PC-9 (cell line): ENCODE results near the gene RPAP2. TPM values are rescaled to one million over a fixed set of nuclear protein-coding genes. Genes with fewer than 3 reads are reported as not detected.
"Not testable (repeated sequence)": the region's sequence is repeated elsewhere in the genome, so short reads cannot be mapped to it uniquely, and the experiment has no call there.

Source experiments
- BruUV-seq: library from RNA; stranded (reverse); fragments of 400-500 nt; replicated peaks from 2 replicates; lab custom pipeline; 2021; lab: Mats Ljungman, UMichigan
- CTCF ChIA-PET: fragments of 300-600 bp; sonication (Branson Sonifier 250); formaldehyde crosslinking; loops from one replicate; lab custom pipeline; 2022; ENCODE audit warnings: antibody characterized with exemption; lab: Charles Lee
- POLR2A ChIA-PET: fragments of 300-600 bp; sonication (Branson Sonifier 250); formaldehyde crosslinking; loops from one replicate; lab custom pipeline; 2022; ENCODE audit warnings: antibody characterized with exemption; ENCODE audit not compliant: unreplicated experiment; lab: Charles Lee
- DNase-seq, 2 experiments: peaks; one replicate each; pipeline versions ENCODE4 v3.0.0 to v3.0.0-alpha.2; 2015 to 2022; ENCODE audit warnings: mixed read lengths in 1 of 2
- H2AFZ ChIP-seq: fragments of 200-600 bp; sonication (generic); 2 replicates; pipeline ENCODE4 v1.8.1; 2017; ENCODE audit warnings: antibody characterized with exemption
- H3F3A ChIP-seq: fragments of 200-600 bp; sonication (generic); 2 replicates; pipeline ENCODE4 v1.8.1; 2017; ENCODE audit warnings: antibody characterized with exemption, mild to moderate bottlenecking, low read depth; ENCODE audit not compliant: insufficient read depth
- H3K27ac ChIP-seq: fragments of 200-600 bp; sonication (generic); 2 replicates; pipeline ENCODE4 v1.6.1; 2016; ENCODE audit warnings: mixed run types
- H3K27me3 ChIP-seq: fragments of 200-600 bp; sonication (generic); 2 replicates; pipeline ENCODE4 v1.6.1; 2016; ENCODE audit warnings: low read depth, mixed run types; ENCODE audit not compliant: insufficient read depth
- H3K36me3 ChIP-seq: fragments of 200-600 bp; sonication (generic); 2 replicates; pipeline ENCODE4 v1.6.1; 2016; ENCODE audit warnings: low read depth, mixed run types
- H3K4me1 ChIP-seq: fragments of 200-600 bp; sonication (generic); replicated peaks from 2 replicates; pipeline ENCODE4 v1.6.1; 2016; ENCODE audit warnings: mixed run types; ENCODE audit not compliant: insufficient read depth
- H3K4me2 ChIP-seq: fragments of 200-600 bp; sonication (generic); 2 replicates; pipeline ENCODE4 v1.6.1; 2017; ENCODE audit warnings: mixed run types
- H3K4me3 ChIP-seq: fragments of 200-600 bp; sonication (generic); 2 replicates; pipeline ENCODE4 v1.6.1; 2016; ENCODE audit warnings: mixed run types
- H3K79me2 ChIP-seq: fragments of 200-600 bp; sonication (generic); 2 replicates; pipeline ENCODE4 v1.6.1; 2017; ENCODE audit warnings: low read depth, mixed run types
- H3K9me2 ChIP-seq: fragments of 200-600 bp; sonication (generic); 2 replicates; pipeline ENCODE4 v1.8.1; 2017; ENCODE audit warnings: mild to moderate bottlenecking; ENCODE audit not compliant: insufficient read depth
- H3K9me3 ChIP-seq: fragments of 200-600 bp; sonication (generic); 2 replicates; pipeline ENCODE4 v1.8.1; 2016; ENCODE audit warnings: low read depth; ENCODE audit not compliant: insufficient read depth
- H4K20me1 ChIP-seq: fragments of 200-600 bp; sonication (generic); 2 replicates; pipeline ENCODE4 v1.8.1; 2017; ENCODE audit not compliant: insufficient read depth
- EZH2 ChIP-seq: fragments of 200-600 bp; sonication (generic); IDR thresholded peaks from 2 replicates; pipeline ENCODE4 v1.8.0; 2017; ENCODE audit warnings: antibody characterized with exemption, low read depth
- intact Hi-C: fragments of 100-400 bp; cut with micrococcal nuclease; formaldehyde crosslinking; loops from one replicate; pipeline ENCODE4 v1.10.0; 2022; ENCODE audit not compliant: unreplicated experiment
- total RNA-seq: library from RNA; stranded (reverse); gene quantifications from 2 replicates; pipeline ENCODE4 v1.2.3, GENCODE V29; 2021
- TF ChIP-seq, protein P1 (sequence below): fragments of 200-600 bp; sonication (generic); conservative IDR thresholded peaks from 2 replicates; pipeline ENCODE4 v1.6.1; 2017; ENCODE audit warnings: mixed run types, antibody characterized with exemption, mild to moderate bottlenecking, moderate library complexity

Gene RPAP2
- total RNA-seq, 1 experiment from 2014 or later: 20.3 TPM

DNA sequence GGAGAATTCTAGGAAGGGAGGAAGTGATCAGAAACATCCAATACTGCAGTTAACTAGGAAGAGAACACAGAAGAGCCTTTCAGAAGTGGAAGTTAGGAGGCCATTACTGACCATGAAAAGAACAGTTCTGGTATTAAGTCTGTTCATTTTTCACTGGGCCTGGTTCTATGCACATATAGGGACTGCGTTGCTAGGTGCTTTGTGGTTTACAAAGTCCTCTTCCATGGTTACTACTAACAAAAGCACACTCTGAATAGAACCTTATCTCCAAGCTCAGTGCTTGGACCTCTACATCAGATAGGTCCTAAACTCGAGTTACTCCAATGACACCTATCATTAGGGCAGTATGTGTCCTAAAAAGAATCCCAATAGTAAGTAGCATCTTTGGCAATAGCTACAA lies 75.4 kb downstream of the RPAP2 start:
- TF ChIP-seq, protein P1, sequence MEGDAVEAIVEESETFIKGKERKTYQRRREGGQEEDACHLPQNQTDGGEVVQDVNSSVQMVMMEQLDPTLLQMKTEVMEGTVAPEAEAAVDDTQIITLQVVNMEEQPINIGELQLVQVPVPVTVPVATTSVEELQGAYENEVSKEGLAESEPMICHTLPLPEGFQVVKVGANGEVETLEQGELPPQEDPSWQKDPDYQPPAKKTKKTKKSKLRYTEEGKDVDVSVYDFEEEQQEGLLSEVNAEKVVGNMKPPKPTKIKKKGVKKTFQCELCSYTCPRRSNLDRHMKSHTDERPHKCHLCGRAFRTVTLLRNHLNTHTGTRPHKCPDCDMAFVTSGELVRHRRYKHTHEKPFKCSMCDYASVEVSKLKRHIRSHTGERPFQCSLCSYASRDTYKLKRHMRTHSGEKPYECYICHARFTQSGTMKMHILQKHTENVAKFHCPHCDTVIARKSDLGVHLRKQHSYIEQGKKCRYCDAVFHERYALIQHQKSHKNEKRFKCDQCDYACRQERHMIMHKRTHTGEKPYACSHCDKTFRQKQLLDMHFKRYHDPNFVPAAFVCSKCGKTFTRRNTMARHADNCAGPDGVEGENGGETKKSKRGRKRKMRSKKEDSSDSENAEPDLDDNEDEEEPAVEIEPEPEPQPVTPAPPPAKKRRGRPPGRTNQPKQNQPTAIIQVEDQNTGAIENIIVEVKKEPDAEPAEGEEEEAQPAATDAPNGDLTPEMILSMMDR: no peak
- TF ChIP-seq EZH2: no peak
- Histone ChIP-seq H3K9me2 (no peaks in the 10 kb centered on the region), H3K4me2 (no peak overlapping the region), H3K36me3 (no peaks in the 10 kb centered on the region), H3K27me3 (no peaks in the 10 kb centered on the region), H4K20me1 (no peaks in the 10 kb centered on the region; the same call in 1 of the 2 replicates), H3K27ac (no peak overlapping the region), H3K9me3 (no peaks in the 10 kb centered on the region), H3K4me3 (no peak overlapping the region), H3K4me1 (no peaks in the 10 kb centered on the region), H2AFZ (no peak overlapping the region), H3K79me2 (no peaks in the 10 kb centered on the region), H3F3A (no peaks in the 10 kb centered on the region)
- BruUV-seq: no TSS peak
- ChIA-PET POLR2A (no interaction called here), CTCF (no interaction called here)
- no peak for DNase-seq
- intact Hi-C loops: no loop called here

DNA sequence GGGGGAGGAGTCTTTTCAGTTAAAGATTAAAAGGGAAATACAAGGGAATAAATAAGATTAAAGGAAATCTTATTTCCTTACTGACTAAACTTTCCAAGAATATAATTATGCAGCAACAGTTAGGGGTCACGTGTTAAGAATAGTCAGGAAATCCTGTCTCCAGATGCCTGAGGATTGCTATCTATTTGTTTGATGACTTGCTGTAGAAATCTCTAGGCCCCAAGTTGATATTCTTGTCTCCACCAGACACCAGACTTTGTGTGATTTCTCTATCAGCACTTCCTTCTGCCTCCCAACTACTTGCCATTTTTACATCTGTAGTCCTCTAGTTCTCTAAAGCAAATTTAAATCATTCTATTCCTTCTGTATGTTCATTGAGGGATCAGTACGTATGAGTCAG lies 77.5 kb downstream of the RPAP2 start:
- H3F3A ChIP-seq: no peaks in the 10 kb centered on the region
- no peaks in the 10 kb centered on the region for H3K9me2 ChIP-seq
- CTCF ChIA-PET: no interaction called here
- H3K9me3 ChIP-seq: no peaks in the 10 kb centered on the region
- H3K79me2 ChIP-seq: no peaks in the 10 kb centered on the region
- H3K4me1 ChIP-seq: no peaks in the 10 kb centered on the region
- POLR2A ChIA-PET: no interaction called here
- no peak for TF ChIP-seq EZH2
- TF ChIP-seq, protein P1: no peak
- H4K20me1 ChIP-seq: no peaks in the 10 kb centered on the region; the same call in 1 of the 2 replicates
- no peak overlapping the region for H2AFZ ChIP-seq
- no peak for DNase-seq
- H3K4me2 ChIP-seq: no peak overlapping the region
- no peaks in the 10 kb centered on the region for H3K27me3 ChIP-seq
- no peak overlapping the region for H3K27ac ChIP-seq
- intact Hi-C loops: no loop called here
- no peaks in the 10 kb centered on the region for H3K36me3 ChIP-seq
- no TSS peak for BruUV-seq
- no peak overlapping the region for H3K4me3 ChIP-seq

DNA sequence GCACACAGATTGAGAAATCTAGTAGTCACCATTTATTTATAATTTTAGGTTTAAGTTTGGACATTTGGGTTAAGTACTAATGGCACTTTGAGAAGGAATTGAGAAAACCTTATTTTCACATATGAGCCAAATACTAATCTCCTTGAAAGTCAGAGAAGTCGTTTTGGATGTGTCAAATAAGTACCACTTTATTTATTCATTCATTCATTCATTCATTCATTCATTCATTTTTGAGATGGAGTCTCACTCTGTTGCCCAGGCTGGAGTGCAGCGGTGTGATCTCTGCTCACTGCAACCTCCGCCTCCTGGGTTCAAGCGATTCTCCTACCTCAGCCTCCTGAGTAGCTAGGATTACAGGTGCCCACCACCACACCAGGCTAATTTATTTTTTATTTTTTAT lies 79.1 kb downstream of the RPAP2 start:
- H3K4me2 ChIP-seq, BruUV-seq, H2AFZ ChIP-seq, intact Hi-C loops, H3K9me3 ChIP-seq, H3K4me1 ChIP-seq, H3K9me2 ChIP-seq, H4K20me1 ChIP-seq, H3K36me3 ChIP-seq, H3K4me3 ChIP-seq, H3K27me3 ChIP-seq, DNase-seq, H3F3A ChIP-seq, H3K79me2 ChIP-seq, H3K27ac ChIP-seq, POLR2A ChIA-PET, CTCF ChIA-PET: not testable (repeated sequence)

DNA sequence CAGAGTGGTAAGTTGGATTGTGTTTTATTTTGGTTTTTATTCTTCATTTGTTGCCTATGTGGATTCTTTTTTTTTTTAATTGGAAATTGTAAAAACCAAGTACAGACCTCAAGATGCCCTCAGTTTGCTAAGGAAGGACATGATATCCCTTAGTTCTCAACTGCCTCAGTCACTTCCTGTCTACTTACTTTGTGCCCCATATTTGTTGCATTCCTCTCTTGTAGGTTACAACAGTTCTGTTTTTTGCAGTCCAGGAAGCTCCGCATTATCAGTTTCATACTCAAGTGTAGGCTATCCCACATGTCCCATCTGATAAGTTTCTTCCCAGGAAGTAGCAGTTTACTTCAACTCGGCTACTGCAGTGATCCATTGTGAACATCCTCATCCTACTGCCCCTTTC lies 82.0 kb downstream of the RPAP2 start:
- CTCF ChIA-PET: no interaction called here
- BruUV-seq: no TSS peak
- Histone ChIP-seq H3K9me3 (peaks cover 7% of the 10 kb centered on the region; the same call in 1 of the 2 replicates), H2AFZ (no peak overlapping the region), H3K27ac (no peak overlapping the region), H3K79me2 (no peaks in the 10 kb centered on the region), H3K36me3 (0 out of 2 replicates have a peak, but pooled peaks cover 11% of the 10 kb centered on the region), H3K9me2 (no peaks in the 10 kb centered on the region), H3K4me2 (no peak overlapping the region), H3F3A (no peaks in the 10 kb centered on the region), H4K20me1 (no peaks in the 10 kb centered on the region), H3K4me3 (no peak overlapping the region), H3K27me3 (no peaks in the 10 kb centered on the region), H3K4me1 (no peaks in the 10 kb centered on the region)
- POLR2A ChIA-PET: no interaction called here
- DNase-seq: no peak
- TF ChIP-seq EZH2: no peak
- TF ChIP-seq, protein P1: no peak
- intact Hi-C loops: no loop called here

DNA sequence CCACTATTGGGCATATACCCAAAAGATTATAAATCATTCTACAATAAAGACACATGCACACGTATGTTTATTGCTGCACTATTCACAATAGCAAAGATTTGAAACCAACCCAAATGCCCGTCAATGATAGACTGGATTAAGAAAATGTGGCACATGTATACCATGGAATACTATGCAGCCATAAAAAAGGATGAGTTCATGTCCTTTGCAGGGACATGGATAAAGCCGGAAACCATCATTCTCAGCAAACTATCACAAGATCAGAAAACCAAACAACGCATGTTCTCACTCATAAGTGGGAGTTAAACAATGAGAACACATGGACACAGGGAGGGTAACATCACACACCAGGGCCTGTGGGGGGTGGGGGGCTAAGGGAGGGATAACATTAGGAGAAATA lies 95.1 kb downstream of the RPAP2 start:
- intact Hi-C loops, H3K4me2 ChIP-seq, H3K27me3 ChIP-seq, CTCF ChIA-PET, H3K36me3 ChIP-seq, POLR2A ChIA-PET, H3K9me2 ChIP-seq, H3K4me3 ChIP-seq, BruUV-seq, H3K27ac ChIP-seq, H3K4me1 ChIP-seq, DNase-seq, H4K20me1 ChIP-seq, H3K79me2 ChIP-seq, H2AFZ ChIP-seq: not testable (repeated sequence)
- H3K9me3 ChIP-seq: peaks cover 67% of the 10 kb centered on the region
- H3F3A ChIP-seq: peaks cover 15% of the 10 kb centered on the region; the same call in 1 of the 2 replicates
